DOHH2 (cell line): ENCODE data around the gene DMD.

ENCODE experiments used
- CTCF ChIP-seq: fragments of 200-600 bp; sonication (generic); IDR thresholded peaks from one replicate; pipeline ENCODE4 v1.5.1; 2014; ENCODE audit warnings: antibody characterized with exemption, mild to moderate bottlenecking, low read depth, low read length; ENCODE audit not compliant: poor library complexity, severe bottlenecking
- EZH2phosphoT487 ChIP-seq: fragments of 200-600 bp; sonication (generic); IDR thresholded peaks from 2 replicates; pipeline ENCODE4 v1.6.1; 2017; ENCODE audit warnings: borderline replicate concordance, mild to moderate bottlenecking, antibody characterized with exemption, low read length, moderate library complexity, mixed read lengths

DNA sequence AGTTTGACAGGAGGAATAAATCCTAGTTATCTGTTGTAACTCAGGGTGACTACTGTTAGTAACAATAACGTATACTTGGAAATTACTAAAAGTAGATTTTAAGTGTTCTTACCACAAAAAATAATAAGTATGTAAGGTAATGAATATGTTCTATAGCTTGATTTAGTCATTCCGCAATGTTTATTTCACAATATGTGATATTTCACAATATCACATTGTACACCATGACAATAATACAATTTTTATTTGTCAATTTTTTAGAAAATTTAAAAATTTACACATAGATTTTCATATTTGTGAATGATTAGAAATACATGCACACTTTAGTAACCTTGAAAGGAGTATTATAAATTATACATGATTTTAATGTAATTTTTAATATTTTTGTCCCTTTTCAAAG, 1326.8 kb downstream of the DMD start:
- TF ChIP-seq CTCF (no peak), EZH2phosphoT487 (no peak)
